GM18498 (cell line): ENCODE measurements around the gene RPL39.
"Not testable (repeated sequence)": the region's sequence is repeated elsewhere in the genome, so short reads cannot be mapped to it uniquely, and the experiment has no call there.

Experiments used
- ATAC-seq: cut with Tn5 transposase; IDR thresholded peaks from one replicate; pipeline ENCODE4 v1.9.1; 2021; ENCODE audit warnings: mild to moderate bottlenecking, moderate library complexity; ENCODE audit not compliant: unreplicated experiment

RPL39 gene

DNA sequence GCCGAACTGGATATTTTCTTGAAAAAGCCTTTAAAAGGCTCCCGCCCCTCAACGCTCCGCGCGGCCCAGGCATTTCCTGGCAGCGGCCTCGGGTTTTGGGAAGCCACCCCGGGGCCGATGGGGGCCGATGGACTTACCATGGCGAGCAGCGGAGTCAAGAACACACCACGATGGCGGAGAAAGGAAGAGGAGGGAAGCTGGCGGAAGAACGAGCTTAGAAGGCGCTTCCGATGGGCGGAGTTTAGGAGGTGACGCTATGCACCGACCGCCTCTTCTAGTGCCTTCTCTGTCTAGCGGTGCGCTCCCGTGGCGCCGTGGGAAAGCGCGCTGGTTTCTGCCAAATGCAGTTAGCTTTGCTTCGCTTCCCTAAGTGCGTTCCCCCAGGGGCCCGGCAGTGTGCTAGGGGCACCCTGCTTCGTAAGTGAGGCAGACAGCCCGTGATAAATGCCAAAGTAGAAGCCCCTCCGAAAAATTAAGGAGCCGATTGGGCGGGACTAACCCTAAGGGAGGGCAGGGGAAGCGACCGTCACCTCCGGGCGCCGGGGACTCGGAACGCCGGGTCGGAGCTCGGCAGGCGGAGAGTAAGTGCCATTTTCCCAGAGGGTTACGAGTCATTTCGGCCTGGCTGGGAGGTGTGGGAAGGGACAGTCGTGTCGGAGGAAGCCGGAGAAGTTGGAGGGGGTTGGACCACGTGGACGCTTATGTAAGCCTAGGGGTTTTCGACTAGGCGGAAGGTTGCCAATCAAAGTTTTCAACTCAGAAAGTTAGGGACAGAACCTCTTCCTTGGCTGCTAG, at the start of gene RPL39:
Gene RPL39 (minus strand): TSS at position 194 of the 795 bp plus-strand sequence. CDS start 54 bp downstream, at position 140.
- ATAC-seq = peak; percentile 95

DNA sequence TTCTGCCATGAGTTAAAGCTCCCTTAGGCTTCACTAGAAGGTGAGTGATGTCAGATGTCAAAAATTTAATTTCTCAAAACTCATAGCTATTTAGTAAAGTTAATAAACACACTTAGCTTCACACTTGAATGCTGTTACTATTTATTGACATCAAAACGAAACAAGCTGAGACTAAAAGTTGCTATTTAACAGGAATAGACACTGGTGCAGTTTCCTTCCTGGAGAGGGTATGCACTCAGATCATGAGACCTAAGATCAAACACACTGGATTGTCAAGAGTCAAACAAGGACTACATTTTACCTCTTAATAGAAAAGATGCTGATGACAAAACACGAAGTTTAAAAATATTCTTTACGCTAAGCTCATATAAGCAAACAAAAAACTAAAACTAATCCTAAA, 42.5 kb upstream of the RPL39 start:
- no peak for ATAC-seq

GRCh38 chrX:119828446-119828845, 37.0 kb upstream of the RPL39 start:
- no peak for ATAC-seq

DNA sequence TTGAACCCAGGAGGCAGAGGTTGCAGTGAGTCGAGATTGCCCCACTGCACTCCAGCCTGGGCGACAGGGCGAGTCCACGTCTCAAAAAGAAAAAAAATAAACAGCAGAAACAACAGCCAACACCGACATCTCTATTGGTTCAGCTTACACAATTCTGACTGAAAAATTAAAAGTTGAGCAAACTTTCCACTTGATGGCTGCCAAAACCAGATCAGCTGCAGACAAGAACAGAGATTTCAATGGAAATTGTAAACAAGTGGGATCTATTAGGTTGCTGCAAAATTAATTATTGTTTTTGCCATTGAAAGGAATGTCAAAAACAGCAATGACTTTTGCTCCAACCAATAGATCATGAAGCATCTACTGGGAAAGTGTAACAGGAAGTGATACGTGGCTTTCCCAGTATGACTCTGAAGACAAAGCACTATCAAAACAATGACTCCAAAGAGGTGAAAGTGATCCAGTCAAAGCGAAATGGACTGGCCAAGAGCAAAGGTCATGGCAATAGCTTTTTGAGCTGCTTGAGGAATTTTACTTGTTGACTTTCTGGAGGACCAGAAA, 35.0 kb upstream of the RPL39 start:
- no peak for ATAC-seq

GRCh38 chrX:119824221-119824620, 32.8 kb upstream of the RPL39 start:
- not testable (repeated sequence) for ATAC-seq

- ATAC-seq = peak; percentile 95
These were observed 30.3 kb upstream of the RPL39 start for GRCh38 chrX:119821703-119822102.

- no peak for ATAC-seq
These were observed 25.8 kb upstream of the RPL39 start for GRCh38 chrX:119817130-119817690.

- ATAC-seq = no peak
These were observed 24.9 kb upstream of the RPL39 start for GRCh38 chrX:119816300-119816699.

DNA sequence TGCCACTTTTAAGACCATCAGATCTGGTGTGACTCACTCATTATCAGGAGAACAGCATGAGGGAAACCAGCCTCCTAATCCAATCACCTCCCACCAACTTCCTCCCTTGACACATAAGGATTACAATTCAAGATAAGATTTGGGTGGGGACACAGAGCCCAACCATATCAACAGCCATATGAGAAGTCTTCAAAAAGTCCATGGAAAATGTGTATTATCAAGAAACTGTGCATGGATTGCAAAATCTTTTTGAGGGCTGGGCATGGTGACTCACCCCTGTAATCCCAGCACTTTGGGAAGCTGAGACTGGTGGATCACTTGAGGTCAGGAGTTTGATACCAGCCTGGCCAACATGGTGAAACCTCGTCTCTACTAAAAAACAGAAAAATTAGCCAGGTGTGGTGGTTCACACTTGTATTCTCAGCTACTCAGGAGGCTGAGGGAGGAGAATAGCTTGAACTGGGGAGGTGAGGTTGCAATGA, 17.8 kb upstream of the RPL39 start:
- no peak for ATAC-seq

DNA sequence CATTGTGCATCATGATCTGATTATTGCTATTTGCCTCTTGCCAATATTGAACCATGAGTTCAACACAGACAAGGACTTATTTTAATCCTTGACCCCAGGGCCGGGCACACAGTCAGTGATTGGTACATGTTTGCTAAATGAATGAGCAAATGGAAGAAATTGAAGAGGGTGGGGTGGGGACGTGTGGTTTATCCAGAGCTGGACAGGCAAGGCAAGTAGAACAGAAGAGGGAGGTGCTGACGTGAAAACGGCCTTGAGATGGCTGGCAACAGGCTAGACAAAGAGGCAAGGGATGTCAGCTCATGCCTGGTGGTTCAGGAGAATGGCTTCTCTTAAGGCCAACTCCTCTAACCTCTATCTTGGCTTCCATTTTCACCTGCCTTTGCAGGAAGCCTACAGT, 17.0 kb upstream of the RPL39 start:
- ATAC-seq = not testable (repeated sequence)

- ATAC-seq = no peak
These were observed 11.1 kb upstream of the RPL39 start for GRCh38 chrX:119802546-119802945.

DNA sequence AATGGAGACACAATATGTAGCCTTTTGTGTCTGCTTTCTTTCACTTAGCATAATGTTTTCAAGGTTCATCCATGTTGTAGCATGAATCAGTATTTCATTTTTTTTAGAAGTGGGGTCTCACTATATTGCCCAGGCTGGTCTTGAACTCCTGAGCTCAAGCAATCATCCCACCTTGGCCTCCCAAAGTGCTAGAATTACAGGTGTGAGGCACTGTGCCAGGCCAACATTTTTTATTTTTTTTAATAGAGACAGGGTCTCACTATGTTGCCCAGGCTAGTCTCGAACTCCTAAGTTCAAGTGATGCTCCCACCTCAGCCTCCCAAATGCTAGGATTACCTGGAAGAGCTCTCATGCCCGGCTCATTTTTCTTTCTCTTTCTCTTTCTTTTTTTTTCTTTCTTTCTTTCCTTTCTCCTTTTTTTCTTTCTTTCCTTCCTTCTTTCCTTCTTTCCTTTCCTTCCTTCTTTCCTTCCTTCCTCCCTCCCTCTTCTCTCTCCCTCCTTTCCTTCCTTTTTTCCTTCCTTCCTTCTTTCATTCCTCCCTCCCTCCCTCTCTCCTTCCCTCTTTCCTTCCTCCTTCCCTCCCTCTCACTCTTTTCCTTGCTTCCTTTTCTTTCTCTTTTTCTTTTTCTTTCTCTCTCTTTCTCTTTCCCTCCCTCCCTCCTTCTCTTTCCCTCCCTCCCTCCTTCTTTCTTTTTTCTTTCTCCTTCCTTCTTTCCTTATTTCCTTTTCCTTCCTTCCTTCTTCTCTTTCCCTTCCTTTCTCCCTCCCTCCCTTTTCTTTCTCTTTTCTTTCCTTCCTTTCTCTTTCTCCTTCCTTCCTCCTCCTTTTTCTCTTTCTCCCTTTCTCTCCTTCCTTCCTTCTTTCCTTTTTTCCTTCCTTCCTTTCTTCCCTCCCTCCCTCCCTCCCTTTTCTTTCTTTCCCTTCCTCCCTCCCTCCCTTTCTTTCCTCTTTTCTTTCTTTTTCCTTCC, 10.1 kb upstream of the RPL39 start:
- no peak for ATAC-seq

GRCh38 chrX:119790977-119791436, 423 bp downstream of the RPL39 start:
- peak; percentile 23 for ATAC-seq

DNA sequence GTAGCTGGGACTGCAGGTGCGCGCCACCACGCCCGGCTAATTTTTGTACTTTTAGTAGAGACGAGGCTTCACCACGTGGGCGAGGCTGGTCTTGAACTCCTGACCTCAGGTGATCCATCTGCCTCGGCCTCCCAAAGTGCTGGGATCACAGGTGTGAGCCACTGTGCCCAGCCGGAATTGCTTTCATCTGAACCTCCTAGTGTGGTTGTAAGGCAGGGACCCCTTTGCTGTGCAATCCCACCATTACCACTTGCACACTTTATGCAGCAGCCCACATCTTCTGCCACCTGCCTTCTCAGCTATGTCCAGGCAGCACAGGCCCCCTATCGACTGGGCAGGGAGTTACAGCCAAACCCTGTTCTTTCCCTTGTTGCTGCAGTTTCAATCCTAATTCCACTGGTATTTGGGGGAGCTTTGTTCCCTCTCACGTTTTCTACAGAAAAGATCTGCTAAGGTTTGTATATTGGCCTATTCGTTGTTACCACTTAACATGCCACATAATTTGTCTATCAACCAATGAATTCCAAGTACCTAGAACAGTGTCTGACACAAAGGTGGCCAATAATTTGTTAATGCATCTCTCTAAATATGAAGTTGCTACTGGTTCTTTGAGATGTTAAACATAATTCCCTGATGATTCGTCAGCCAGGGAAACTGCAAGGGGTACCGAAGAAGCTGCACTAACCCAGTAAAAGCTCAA, 6.5 kb downstream of the RPL39 start:
- no peak for ATAC-seq

- ATAC-seq = no peak
These were observed 8.4 kb downstream of the RPL39 start for GRCh38 chrX:119783026-119783425.

- ATAC-seq = no peak
These were observed 12.6 kb downstream of the RPL39 start for GRCh38 chrX:119778829-119779228.

DNA sequence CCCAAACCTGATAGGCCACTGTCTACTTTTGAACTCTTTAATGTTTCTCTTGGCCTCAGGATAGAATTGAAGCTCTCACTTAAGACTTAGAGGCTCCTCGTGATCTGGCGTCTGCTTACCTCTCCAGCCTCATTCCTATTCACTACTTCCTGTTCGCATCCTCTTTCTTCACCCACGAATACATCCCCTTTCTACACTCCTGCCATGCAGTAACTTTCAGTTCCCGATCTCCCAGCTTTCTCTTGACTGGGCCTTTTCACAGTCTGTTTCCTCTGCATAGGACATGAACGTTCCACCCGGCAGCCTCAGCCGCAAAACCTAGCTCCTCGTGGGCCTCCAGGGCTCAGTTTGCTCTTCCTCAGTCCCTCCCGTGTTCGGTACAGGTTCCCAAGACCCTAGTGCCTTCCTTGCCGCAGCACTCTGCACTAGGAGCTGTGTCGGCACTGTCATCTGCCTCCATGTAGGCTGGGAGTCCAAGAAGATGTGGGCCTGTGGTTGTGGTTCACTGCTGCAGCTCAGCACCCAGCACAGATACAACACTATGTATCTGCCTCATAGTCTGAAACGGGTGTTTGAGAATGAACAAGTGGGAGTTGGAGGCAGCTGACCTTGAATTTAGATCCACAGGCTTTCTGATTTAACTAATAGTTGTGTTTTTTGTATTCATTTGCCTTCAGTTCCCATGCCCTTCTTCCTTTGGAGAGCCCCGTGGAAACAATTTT, 15.8 kb downstream of the RPL39 start:
- no peak for ATAC-seq

GRCh38 chrX:119769388-119769787, 22.0 kb downstream of the RPL39 start:
- ATAC-seq = not testable (repeated sequence)

- not testable (repeated sequence) for ATAC-seq
These were observed 23.0 kb downstream of the RPL39 start for GRCh38 chrX:119768436-119768835.
